SK-N-MC (cell line): ENCODE measurements around the gene PDCD4.

ENCODE experiments used
- EZH2 ChIP-seq: fragments of 200-600 bp; sonication (generic); IDR thresholded peaks from one replicate; pipeline ENCODE4 v1.6.1; 2017; ENCODE audit warnings: antibody characterized with exemption
- FOXP2 ChIP-seq: optimal IDR thresholded peaks from 2 replicates; pipeline ENCODE3; 2011; ENCODE audit warnings: mild to moderate bottlenecking, moderate library complexity; ENCODE audit not compliant: insufficient read depth; ENCODE audit errors: extremely low read length, control extremely low read depth
- POLR2AphosphoS5 ChIP-seq: IDR thresholded peaks from 2 replicates; pipeline ENCODE4 v1.6.1; 2012; ENCODE audit warnings: mild to moderate bottlenecking, low read depth, low read length, borderline replicate concordance

- TF ChIP-seq POLR2AphosphoS5 (no peak), EZH2 (no peak), FOXP2 (no peak)
Measured at GRCh38 chr10:110916554-110917346, 45.0 kb downstream of the PDCD4 start.
